DMS153 treated with DMSO at 0.1 percent for 48 hours (cell line): Measurements from ENCODE around the gene FGF3.

Experiments
- DNase-seq: peaks from one replicate; lab custom pipeline; 2025; ENCODE audit not compliant: unreplicated experiment; lab: John Stamatoyannopoulos, UW

The FGF3 gene

DNA sequence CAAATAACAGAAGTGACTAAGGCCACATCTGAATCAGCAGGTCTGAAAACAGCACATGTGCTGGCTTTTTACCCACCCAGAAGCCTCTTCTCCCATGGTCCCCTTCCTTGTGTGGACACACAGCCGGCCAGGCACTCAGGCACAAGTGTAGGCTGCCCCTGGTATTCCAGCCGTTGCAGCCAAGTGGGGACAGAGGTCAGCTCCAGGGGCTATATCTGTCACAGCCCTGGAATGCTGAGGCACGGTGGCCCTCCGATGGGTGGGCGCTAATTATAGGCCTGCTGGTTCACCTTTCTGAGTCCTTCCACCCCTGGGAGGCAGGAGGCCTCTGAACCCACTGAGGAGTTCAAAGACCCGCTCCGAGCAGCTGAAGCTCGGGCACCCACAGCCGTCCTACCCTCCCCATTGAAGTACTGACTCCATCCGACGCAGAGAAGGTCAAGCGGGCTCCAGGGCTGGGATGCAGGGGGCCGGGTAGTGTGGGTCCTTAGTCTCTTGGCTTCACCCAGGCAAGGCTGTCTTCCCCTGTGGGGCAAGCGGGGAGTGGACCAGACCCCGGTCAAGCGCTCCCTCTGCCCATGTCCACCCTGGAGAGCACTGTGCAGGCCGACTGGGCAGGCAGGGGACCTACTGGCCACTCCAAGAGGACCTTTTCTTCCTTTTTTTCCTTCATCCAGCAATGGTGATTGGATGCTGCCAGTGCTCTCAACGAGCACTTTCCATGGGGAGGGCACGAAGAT is 14.3 kb downstream of the FGF3 start:
- no peak for DNase-seq

DNA sequence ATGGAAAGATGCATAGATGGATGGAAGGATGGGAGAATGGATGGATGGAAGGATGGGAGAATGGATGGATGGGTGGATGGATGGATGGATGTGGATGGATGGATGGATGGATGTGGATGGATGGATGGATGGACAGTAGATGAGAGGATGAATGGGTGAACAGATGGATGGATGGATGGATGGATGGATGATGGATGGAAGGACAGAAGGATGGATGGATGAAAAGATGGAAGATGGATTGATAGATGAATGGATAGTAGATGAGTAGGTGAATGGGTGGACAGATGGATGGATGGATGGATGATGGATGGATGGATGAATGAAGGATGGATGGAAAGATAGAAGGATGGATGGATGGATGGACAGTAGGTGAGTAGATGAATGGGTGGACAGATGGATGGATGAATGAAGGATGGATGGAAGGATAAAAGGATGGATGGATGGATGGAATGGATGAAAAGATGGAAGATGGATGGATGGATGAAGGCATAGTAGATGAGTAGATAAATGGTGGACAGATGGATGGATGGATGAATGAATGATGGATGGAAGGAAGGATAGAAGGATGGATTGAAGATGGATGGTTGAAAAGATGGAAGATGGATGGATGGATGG is 15.5 kb downstream of the FGF3 start:
- DNase-seq, result no peak

DNA sequence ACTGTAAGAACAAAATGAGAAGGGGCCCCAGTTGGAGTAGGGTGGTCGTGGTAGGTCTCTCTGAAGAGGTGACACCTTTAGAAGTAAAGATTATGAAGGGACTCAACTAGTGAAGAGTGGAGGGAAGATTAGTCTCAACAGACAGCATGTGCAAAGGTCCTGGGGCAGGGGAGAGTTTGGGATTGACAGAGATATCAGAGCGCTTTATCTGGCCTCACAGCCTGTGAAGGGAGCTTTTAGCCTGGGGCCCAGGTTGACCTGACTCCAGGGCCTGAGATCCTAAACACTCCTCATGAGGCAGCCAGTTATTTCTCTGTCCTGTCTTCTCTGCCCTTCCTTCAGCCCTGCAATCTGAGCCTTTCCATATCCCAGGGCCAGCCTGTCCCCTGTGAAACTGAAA is 16.2 kb downstream of the FGF3 start:
- no peak for DNase-seq

DNA sequence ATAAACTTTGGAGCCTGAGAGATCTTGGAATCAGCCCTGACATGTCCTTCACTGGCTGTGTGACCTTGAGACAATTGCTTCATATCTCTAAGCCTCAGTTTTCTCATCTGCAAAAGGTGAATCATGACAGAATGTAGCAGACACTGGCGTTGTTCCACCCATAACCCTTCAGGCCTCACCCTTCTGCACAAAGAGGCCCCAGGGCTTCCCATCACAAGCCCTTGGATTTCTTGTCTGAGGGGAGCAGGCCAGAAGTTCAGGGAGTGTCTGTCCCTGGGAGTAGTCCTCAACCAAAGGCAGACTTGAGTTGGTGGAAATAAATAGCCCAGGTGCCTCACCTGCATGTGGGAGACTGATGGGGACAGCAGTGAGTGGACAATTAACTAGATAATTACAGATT is 16.6 kb downstream of the FGF3 start:
- DNase-seq, result no peak

DNA sequence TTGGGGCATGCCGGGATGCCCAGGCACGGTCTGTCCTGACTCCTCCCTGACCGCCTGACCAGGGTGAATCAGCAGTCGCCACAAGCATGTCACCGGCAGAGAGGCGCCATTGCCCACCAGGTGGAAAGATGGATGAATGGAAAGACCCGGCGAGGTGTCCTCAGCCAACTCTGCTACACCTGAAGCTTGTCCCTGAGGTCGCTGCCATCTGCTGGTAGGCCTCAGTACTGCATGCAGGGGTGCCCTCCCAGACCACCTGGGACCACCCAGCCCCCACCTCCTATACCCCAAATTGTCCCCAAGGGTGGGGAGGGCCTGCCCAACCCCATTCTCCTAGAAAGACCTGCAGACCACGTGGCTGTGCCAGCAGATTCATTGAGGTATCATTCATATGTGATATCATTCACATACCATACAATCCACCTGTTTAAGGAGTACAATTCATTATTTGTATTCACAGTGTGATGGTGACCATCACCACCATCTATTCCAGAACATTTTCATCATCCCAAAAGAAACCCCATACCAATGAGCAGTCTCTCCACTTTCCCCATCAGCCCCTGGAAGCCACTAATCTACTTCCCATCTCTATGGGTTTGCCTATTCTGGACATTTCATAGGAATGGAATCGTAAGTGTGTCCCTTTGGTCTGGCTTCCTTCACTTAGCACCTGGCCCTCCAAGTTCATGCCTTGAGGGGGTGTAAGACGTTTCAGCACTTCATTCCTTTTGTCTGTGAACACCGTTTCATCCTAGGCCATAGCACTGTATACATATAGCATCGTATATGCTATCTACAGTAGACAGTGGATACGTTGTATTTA is 17.5 kb downstream of the FGF3 start:
- no peak for DNase-seq

DNA sequence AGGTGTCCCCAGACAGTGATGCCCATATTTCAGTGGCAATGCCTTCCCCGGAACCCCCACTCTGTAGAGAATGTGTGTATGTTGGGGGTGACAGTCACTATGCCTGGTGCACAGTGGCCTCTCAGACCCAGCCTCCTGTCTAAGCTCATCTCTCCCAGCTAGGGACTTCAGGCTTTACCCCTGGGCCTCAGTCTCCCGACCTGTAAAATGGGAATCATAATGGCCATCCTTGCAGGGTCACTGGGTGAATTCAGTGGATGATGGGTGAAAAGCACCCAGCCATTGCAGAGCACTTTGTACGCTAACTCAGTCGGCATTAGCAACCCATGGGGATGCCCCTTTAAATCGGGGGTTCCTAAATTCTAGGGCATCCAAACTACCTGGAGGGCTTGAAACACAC is 18.9 kb downstream of the FGF3 start:
- DNase-seq, result no peak

DNA sequence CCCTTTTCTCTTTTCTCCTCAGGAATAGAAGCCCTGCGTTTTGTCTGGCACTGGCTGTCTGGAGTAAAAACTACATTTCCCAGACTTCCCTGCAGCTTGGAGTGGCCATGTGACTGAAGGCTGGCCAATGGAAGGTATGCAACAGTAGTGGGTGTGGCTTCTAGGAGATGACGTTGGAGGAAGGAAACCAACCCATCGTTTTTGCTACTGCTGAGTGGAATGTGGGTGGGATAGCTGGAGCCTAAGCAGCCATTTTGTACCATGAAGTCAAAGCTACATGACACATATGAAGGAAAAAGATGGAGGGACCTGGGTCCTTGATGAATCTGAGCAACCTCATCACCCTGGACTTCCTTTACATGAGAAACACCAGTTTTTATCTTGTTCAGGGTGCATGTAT is 19.6 kb downstream of the FGF3 start:
- DNase-seq, result no peak

DNA sequence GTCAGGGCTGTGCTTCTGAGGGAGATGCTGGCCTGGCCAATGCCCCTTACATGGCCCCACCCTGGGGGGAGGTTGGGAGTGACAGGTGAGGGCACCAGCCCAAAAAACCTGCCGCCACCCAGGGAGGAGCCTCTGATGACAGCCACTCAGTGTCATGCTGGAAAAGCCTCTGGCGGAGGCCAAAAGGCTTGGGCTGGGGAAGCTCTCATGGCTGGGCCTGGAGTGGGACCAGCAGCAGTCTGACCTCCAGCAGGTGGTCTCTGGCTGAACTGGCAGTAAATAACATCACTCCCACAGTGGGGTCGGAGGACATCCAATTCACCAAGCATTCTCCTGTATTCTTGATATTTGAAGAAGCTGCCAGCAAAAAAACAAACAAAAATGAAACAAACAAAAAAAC is 20.1 kb downstream of the FGF3 start:
- DNase-seq, result no peak

DNA sequence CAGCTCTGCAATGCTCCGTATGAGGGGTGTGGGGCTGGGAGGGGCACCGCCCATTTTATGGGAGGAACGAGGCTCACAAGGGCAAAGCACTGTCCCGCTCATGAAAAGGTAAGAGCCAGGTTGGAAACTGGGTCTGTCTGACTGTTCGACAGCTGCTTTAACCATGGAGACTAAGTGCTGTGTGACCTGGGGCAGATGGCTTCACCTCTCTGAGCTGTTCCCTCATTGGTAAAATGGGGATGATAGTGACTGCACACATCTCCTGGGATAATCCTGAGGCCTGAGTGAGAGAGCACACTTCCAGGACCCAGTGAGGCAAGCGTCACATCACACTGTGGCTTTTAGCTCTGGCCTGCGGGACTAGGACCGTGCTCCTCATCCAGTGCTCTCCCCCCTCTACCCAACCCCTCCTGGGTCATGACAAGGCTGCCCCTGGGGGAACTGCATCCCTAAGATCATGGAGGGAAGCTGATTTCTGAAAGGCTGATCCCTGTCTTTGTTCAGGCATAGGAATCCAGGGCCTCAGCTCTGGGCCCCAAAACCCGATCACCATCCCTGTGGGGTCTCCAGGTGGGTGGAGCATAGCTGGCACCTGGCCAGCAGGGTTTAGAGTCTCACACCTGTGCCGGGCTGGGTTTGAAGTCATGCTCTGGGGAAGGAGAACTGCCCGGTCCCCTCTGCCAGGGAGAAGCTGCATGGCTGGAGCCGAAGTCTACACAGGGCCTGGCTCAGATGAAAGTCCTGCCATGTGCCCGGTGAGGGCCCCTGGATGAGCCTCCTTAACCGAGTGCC is 21.3 kb downstream of the FGF3 start:
- DNase-seq, result no peak

DNA sequence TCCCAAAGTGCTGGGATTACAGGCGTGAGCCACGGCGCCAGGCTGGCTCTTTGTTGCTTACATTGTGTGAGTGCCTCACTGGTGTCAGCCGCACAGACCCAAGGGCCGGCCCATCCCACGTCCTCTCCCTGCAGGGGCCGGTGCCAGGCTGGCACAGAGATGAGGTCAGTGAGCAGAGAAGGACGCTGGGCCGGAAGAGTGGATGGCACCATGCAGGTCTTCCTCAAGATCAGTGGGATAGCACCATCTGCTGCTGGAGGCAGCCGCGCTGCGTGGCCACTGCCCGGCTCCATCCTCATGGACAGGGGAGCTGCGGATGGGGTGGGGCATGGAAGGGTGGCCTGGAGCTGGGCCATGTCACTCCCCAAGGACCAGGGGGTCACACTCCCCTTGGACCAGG is 22.1 kb downstream of the FGF3 start:
- DNase-seq, result no peak

DNA sequence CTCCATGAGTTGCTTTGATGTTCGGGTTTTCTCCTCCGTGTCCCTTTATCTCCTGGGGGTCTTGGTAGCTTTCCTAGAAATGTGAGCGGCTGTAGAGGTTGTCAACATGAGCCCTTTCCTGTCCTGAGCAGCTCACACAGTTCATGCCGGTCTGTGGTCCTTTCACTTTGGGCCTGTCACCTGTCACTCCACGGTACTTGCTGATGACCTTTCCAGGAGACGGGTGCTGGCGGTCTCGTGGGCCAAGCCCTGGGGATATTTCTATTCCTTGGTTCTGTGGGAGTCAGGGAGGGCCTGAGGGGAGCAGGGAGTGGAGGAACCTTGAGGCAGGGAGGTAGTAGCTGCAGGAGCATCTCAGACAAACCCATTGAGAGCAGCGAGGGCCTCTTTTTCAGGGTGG is 23.2 kb downstream of the FGF3 start:
- DNase-seq, result no peak

DNA sequence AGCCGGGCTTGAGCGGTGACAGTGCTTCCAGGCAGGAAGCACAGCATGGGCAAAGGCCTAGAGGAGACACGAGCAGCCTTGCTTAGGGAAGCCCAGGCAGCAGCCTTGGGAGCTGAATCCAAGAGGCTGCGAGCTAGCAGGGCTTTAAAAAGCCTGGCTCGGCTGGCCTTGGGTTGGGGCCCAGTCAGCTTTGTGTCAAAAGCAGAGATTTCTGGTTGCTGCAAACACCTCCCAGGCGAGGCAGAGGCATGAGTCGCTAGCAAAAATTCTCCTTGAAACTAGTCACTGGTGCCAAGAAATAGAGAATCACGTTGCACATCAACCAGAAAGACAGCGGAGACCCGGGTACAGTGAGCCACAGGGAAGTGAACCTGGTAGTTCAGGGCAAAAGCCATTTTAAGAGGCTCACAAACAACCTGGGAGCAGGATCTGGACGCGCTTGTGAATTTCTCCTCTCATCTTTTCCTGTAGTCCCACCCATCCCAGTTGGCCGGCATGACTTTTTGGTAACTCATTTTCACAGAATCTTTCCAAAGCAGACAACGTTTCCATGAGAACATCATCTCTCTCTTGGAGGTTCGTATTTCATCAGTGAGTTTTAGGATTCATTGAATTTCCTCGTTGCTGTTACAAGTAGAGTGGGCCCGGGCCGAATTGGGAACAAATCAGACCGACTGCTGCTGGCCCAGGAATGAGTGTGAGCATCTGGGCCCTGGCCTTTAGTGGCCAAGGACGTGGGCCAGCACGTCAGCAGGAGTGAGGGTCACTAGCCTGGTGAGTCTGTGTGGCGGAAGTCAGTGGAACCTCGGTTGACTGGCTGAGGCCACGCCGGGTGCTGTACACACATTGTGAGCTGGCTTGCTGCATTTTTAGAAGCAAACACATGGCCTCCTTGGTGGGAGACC is 27.7 kb downstream of the FGF3 start:
- DNase-seq, result no peak

DNA sequence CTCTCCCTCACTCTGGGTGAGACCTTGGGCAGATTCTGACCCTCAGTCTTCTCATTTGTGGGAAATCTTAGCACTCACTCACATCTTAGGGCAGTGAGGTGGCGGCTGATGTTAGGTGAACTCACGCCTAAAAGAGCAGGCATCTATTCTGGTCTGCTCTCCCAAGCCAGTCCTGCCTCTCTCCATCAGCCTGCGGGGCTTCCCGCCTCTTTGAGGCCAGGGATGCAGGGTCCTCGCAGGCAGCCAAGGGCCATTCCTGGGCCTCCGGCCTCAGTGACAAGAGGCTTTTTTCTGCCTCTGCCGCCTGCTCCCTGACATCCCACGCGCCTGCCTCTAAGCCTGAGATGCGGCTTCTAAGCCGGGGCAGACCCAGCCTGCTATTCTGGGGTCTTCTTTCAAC is 30.3 kb downstream of the FGF3 start:
- no peak for DNase-seq

DNA sequence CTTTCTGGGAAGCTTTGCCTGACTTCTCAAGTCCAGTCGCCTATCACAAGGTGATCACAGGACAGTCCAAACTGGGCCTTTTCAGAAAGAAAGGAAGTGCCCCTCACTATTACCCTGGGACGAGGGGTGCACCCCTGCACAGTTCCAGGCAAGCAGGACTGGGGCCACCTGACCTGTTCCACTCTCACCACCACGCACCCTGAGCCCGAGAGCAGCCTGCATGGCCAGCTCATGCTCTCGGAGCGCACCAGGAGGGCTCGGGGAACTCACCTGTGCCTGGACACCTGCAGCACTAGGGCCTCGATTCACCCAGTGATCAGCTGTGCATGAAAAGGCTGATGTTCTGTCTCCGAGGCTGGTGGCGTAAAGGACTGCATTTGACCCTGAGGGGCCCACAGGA is 31.3 kb downstream of the FGF3 start:
- DNase-seq, result no peak

DNA sequence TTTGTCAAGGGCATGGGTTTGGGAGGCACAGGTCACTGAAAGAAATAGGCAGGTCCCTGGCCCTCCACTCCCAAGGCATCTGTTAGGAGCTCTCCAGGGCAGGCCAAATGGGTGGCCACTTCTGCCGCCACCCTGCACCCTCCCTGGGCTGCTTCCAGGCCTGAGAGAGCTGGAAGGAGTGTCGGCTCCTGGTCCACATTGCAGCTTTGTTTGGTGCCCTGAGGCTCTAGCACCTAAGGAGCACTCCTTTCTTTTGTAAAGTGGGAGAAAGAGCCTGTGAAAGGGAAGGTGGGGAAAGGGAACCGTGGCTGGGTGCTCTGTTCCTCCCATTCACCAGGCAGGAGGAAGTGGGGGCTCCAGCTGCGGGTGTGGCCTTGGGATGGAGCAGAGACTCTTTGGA is 31.8 kb downstream of the FGF3 start:
- DNase-seq, result no peak

DNA sequence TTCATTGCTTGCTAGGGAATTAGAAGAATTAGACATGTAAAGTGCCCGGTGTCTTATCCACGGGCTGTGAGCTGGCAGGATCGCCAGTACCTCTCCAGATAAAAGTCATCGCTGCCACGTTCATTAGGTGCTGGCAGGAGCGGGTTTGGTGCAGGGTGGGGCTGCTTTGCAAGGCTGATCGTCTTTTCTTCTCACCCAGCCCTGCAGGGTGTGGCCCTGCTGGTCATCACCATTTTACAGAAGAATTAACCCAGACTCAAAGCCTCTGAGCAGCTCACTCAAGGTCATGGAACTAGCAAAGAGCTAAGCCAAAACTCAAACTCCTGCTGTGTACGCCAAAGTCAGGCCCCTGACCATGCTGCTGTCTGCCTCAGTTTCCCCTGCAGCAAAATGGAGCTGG is 38.0 kb downstream of the FGF3 start:
- DNase-seq, result no peak

DNA sequence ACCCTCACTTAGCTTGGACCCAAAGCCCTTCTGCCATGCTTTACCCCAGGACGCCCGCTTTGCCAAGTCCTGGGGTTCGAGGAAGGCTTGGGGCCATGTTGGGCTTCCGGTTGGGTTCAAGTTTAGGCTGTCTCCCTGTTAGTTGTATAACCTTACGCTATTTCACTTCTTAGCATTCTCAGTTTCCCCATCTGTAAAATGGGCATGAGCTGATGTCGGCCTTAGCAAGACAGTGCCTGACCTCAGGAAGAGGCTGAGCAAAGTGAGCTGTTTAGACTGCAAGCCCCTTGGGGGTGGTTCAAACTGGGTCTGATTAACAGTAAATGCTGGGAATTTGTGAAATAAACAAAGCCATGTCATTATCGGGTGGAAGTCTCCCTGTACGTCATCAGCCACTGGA is 40.8 kb downstream of the FGF3 start:
- no peak for DNase-seq

DNA sequence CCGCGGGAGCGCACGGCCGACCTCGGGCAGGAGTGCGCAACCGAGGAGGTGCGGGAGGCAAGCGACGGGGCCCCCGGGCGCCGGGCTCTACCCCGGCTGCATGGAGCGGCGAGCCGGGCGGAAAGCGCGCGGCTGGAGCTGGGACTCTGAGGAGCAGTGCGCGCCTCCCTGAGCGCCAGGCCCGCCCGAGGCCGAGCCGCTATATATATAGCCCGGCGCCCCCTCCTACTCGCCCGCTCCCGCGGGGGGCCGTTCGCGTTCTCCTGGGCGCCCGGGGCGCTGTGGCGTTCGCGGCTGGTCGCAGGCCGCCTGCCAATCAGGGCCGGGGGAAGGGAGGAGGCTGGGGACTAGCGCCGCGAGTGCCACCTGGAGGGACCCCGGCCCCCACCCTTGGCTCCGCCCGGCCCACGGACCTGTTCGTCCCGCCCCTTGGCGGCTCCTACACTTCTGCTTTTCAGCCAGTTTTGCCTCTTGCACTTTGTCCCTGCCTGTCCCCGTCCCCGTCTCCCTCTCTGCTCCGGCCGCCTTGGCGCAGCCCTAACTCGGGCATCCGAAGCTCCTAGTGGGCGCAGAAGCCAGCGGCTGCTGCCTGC is 44.0 kb downstream of the FGF3 start, which contains the start of gene FGF4:
Gene FGF4 (minus strand): TSS at position 179 of the 593 bp plus-strand sequence. CDS start 257 bp downstream, outside the sequence.
- no peak for DNase-seq

DNA sequence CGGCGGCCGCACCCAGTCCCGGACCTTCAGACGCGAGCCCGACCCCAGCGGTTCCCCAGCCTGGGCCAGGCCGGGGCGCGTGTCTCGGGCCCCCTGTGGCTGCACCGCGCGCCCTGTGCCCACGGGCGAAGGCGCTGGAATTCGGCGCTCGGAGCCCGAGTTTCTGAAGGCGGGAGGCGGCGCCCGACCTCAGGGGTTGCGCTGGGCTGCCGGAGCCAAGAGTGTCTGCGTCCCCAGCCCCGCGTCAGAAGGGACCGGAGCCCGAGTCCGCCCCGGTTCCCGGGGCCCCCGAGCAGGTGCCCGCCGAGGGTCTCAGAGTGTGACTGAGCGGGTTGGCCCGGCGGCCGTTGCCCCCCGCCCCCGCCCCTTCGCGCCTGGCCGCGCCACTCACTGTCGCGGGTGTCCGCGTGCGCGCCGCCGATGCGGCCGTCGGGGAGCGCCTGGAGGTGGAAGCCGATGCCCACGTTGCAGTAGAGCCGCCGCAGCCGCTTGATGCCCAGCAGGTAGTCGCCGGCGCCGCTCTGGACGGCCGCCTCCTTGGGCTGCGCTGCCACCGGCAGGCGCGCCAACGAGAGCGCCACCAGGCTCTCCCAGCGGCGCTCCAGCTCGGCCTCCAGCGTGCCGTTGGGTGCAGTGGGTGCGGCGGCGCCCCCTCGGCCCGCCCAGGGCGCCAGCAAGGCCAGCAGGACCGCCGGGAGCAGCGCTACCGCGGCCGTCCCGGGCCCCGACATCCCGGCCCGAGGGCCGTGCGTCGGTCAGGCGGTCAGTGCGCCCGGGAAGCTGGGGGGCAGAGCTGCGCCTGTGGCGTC is 44.7 kb downstream of the FGF3 start:
- DNase-seq, result no peak
